Right atrium auricular region (tissue), 2 donors: ENCODE results near the gene PTPRK. TPM values are rescaled to one million over a fixed set of nuclear protein-coding genes. Genes with fewer than 3 reads are reported as not detected.

Experiments used
- DNase-seq: peaks from one replicate; pipeline ENCODE4 v3.0.0-alpha.2; 2019; ENCODE audit warnings: low spot score
- H3K27ac ChIP-seq, 2 donors: fragments of 200-600 bp; sonication (generic); 1 replicate in 1 of 2; 2 replicates in 1 of 2; pipeline ENCODE4 v1.5.1; 2016 to 2019
- H3K27me3 ChIP-seq, 2 donors: fragments of 200-600 bp; sonication (generic); one replicate each; pipeline versions ENCODE4 v1.5.1 to v1.6.0; 2017 to 2019
- H3K36me3 ChIP-seq: fragments of 200-600 bp; sonication (generic); one replicate; pipeline ENCODE4 v1.5.1; 2016
- H3K4me1 ChIP-seq, 2 donors: fragments of 200-600 bp; sonication (generic); one replicate each; pipeline versions ENCODE4 v1.5.1 to v1.6.0; 2017 to 2019
- H3K4me3 ChIP-seq, 2 donors: fragments of 200-600 bp; sonication (generic); 1 replicate in 1 of 2; 2 replicates in 1 of 2; pipeline ENCODE4 v1.5.1; 2017 to 2019; ENCODE audit warnings: mild to moderate bottlenecking in 1 of 2, moderate library complexity in 1 of 2
- H3K9me3 ChIP-seq, 2 donors: fragments of 200-600 bp; sonication (generic); one replicate each; pipeline ENCODE4 v1.5.1; 2019
- CTCF ChIP-seq, 2 donors: fragments of 200-600 bp; sonication (generic); IDR thresholded peaks; one replicate each; pipeline ENCODE4 v1.5.1; 2019; ENCODE audit warnings: antibody characterized with exemption in 2 of 2
- total RNA-seq, 2 donors: library from RNA; depleted of rRNA; stranded (reverse); fragments of >200 nt; gene quantifications; one replicate each; pipeline ENCODE4 v1.1.0, GENCODE V29; 2016

Gene PTPRK
- total RNA-seq, 2 donors from 2014 or later: 24.5 to 36.4 TPM

GRCh38 chr6:128171182-128171581 lies 349.2 kb downstream of the PTPRK start:
- no peak for TF ChIP-seq CTCF (IDR thresholded peaks at IDR 0.05)
- no peak for DNase-seq
- Histone ChIP-seq H3K4me1 (no peaks in the 10 kb centered on the region), H3K4me3 (no peak overlapping the region), H3K9me3 (no peaks in the 10 kb centered on the region), H3K27ac (no peak overlapping the region), H3K27me3 (no peaks in the 10 kb centered on the region), H3K36me3 (no peaks in the 10 kb centered on the region)

- H3K27me3 ChIP-seq: no peaks in the 10 kb centered on the region
- H3K9me3 ChIP-seq: no peaks in the 10 kb centered on the region
- no peak overlapping the region for H3K4me3 ChIP-seq
- H3K4me1 ChIP-seq: no peaks in the 10 kb centered on the region
- TF ChIP-seq CTCF (IDR thresholded peaks at IDR 0.05): no peak
- H3K36me3 ChIP-seq: no peaks in the 10 kb centered on the region
- no peak overlapping the region for H3K27ac ChIP-seq
- no peak for DNase-seq
Observed at GRCh38 chr6:128168244-128168643, 352.2 kb downstream of the PTPRK start.

GRCh38 chr6:128167552-128167951 lies 352.8 kb downstream of the PTPRK start:
- no peaks in the 10 kb centered on the region for H3K9me3 ChIP-seq
- no peak overlapping the region for H3K4me3 ChIP-seq
- TF ChIP-seq CTCF (IDR thresholded peaks at IDR 0.05): no peak
- DNase-seq: no peak
- H3K36me3 ChIP-seq: no peaks in the 10 kb centered on the region
- H3K27ac ChIP-seq: no peak overlapping the region
- H3K27me3 ChIP-seq: no peaks in the 10 kb centered on the region
- no peaks in the 10 kb centered on the region for H3K4me1 ChIP-seq

GRCh38 chr6:128164254-128164653 lies 356.1 kb downstream of the PTPRK start:
- no peaks in the 10 kb centered on the region for H3K4me1 ChIP-seq
- no peaks in the 10 kb centered on the region for H3K9me3 ChIP-seq
- H3K27ac ChIP-seq: no peak overlapping the region
- H3K4me3 ChIP-seq: no peak overlapping the region
- no peaks in the 10 kb centered on the region for H3K27me3 ChIP-seq
- no peak for TF ChIP-seq CTCF (IDR thresholded peaks at IDR 0.05)
- DNase-seq: no peak
- no peaks in the 10 kb centered on the region for H3K36me3 ChIP-seq

GRCh38 chr6:128162423-128162822 lies 358.0 kb downstream of the PTPRK start:
- H3K4me1 ChIP-seq: no peaks in the 10 kb centered on the region

More at GRCh38 chr6:128162423-128162822, 358.0 kb downstream of the PTPRK start:
- Histone ChIP-seq H3K4me3 (no peak overlapping the region), H3K9me3 (no peaks in the 10 kb centered on the region), H3K27me3 (no peaks in the 10 kb centered on the region), H3K36me3 (no peaks in the 10 kb centered on the region), H3K27ac (no peak overlapping the region)
- TF ChIP-seq CTCF (IDR thresholded peaks at IDR 0.05): no peak
- no peak for DNase-seq
